Mammary epithelial cell (primary cell): ENCODE measurements around the gene CD300A.

Experiments
- EZH2 ChIP-seq: IDR thresholded peaks from 2 replicates; pipeline ENCODE4 v1.6.1; 2012; ENCODE audit warnings: low read length, inconsistent platforms, borderline replicate concordance
- TF ChIP-seq, protein P1 (sequence below), 2 donors: IDR thresholded peaks in 1 of 2; conservative IDR thresholded peaks in 1 of 2; 2 replicates each; pipeline ENCODE4 v1.5.1; 2011 to 2012; ENCODE audit warnings: inconsistent platforms in 2 of 2, low read length in 2 of 2, mild to moderate bottlenecking in 2 of 2, control low read depth in 1 of 2, low read depth in 1 of 2; ENCODE audit not compliant: insufficient read depth in 1 of 2; ENCODE audit errors: extremely low read depth in 1 of 2

GRCh38 chr17:74524653-74525464 lies 58.4 kb downstream of the CD300A start:
- TF ChIP-seq, protein P1, sequence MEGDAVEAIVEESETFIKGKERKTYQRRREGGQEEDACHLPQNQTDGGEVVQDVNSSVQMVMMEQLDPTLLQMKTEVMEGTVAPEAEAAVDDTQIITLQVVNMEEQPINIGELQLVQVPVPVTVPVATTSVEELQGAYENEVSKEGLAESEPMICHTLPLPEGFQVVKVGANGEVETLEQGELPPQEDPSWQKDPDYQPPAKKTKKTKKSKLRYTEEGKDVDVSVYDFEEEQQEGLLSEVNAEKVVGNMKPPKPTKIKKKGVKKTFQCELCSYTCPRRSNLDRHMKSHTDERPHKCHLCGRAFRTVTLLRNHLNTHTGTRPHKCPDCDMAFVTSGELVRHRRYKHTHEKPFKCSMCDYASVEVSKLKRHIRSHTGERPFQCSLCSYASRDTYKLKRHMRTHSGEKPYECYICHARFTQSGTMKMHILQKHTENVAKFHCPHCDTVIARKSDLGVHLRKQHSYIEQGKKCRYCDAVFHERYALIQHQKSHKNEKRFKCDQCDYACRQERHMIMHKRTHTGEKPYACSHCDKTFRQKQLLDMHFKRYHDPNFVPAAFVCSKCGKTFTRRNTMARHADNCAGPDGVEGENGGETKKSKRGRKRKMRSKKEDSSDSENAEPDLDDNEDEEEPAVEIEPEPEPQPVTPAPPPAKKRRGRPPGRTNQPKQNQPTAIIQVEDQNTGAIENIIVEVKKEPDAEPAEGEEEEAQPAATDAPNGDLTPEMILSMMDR (conservative IDR thresholded peaks at IDR 0.05 in 1 of 2, IDR thresholded peaks at IDR 0.05 in 1 of 2; ENCODE audit: extremely low read depth in 1 of 2, insufficient read depth in 1 of 2, low read depth in 1 of 2, low read length in 2 of 2): no peak
- TF ChIP-seq EZH2: no peak
